K562 (cell line): ENCODE data around the gene RALGAPA2.

Experiments used
- AFF4 ChIP-seq: sonication (generic); formaldehyde crosslinking; IDR thresholded peaks from 2 replicates; pipeline ENCODE4 v1.8.0; 2023; ENCODE audit warnings: mild to moderate bottlenecking, missing genetic modification reagents
- BRCA1 ChIP-seq, 2 experiments: fragments of 450-650 bp in 1 of 2; sonication (generic) in 1 of 2; formaldehyde crosslinking in 1 of 2; IDR thresholded peaks; 2 replicates each; pipeline versions ENCODE4 v1.5.0 to v1.6.1; 2017 to 2020; ENCODE audit warnings: mild to moderate bottlenecking in 1 of 2, missing genetic modification reagents in 1 of 2
- FOXM1 ChIP-seq, 2 experiments: fragments of 450-650 bp in 1 of 2; sonication (generic) in 1 of 2; formaldehyde crosslinking in 1 of 2; IDR thresholded peaks; 2 replicates each; pipeline versions ENCODE4 v1.6.1 to v1.9.0; 2017 to 2022; ENCODE audit warnings: low read depth in 2 of 2, mild to moderate bottlenecking in 2 of 2, missing genetic modification reagents in 1 of 2, moderate library complexity in 1 of 2
- JUN ChIP-seq, 2 experiments: sonication (generic) in 1 of 2; formaldehyde crosslinking in 1 of 2; IDR thresholded peaks; 2 replicates each; pipeline versions ENCODE4 v1.6.1 to v1.8.0; 2012 to 2022; ENCODE audit warnings: borderline replicate concordance in 2 of 2, mild to moderate bottlenecking in 2 of 2, improper control_type of control experiment in 1 of 2, low read depth in 1 of 2, low read length in 1 of 2, missing genetic modification reagents in 1 of 2
- MAZ ChIP-seq, 2 experiments: fragments of 450-650 bp in 1 of 2; sonication (generic) in 1 of 2; formaldehyde crosslinking; IDR thresholded peaks in 1 of 2; conservative IDR thresholded peaks in 1 of 2; 2 replicates each; pipeline versions ENCODE4 v1.4.0 to v1.5.0; 2020; ENCODE audit warnings: mild to moderate bottlenecking in 1 of 2, missing genetic modification reagents in 1 of 2
- SMARCB1 ChIP-seq: IDR thresholded peaks from 2 replicates; pipeline ENCODE4 v1.6.1; 2011; ENCODE audit warnings: improper control_type of control experiment, low read depth; ENCODE audit not compliant: insufficient read length
- SRF ChIP-seq, 2 experiments: fragments of 250-450, 450-650 bp in 1 of 2; sonication (Bioruptor Pico) in 1 of 2; sonication (generic) in 1 of 2; formaldehyde crosslinking; IDR thresholded peaks; 2 replicates each; pipeline versions ENCODE4 v1.5.0 to v1.5.1; 2020 to 2022; ENCODE audit warnings: mild to moderate bottlenecking in 1 of 2, missing genetic modification reagents in 1 of 2
- TF ChIP-seq, protein P1 (sequence below), 2 experiments: fragments of 250-450 bp in 1 of 2; fragments of 450-650 bp in 1 of 2; sonication (Bioruptor Pico) in 1 of 2; IDR thresholded peaks; 2 replicates each; pipeline versions ENCODE4 v1.6.1 to v1.8.0; 2016 to 2021; ENCODE audit warnings: mild to moderate bottlenecking in 2 of 2, moderate library complexity in 2 of 2, missing compliant biosample characterization in 1 of 2, missing genetic modification characterization in 1 of 2
- TF ChIP-seq, protein P2 (sequence below): sonication (generic); formaldehyde crosslinking; IDR thresholded peaks from 2 replicates; pipeline ENCODE4 v1.8.0; 2022; ENCODE audit warnings: missing genetic modification reagents, mild to moderate bottlenecking, borderline replicate concordance

GRCh38 chr20:20608641-20609040, 103.8 kb downstream of the RALGAPA2 start:
- TF ChIP-seq FOXM1 (IDR thresholded peaks at IDR 0.05; ENCODE audit: low read depth) (no peak), FOXM1 (CRISPR knock-in tag; IDR thresholded peaks at IDR 0.05; ENCODE audit: low read depth) (no peak), SRF (CRISPR knock-in tag; IDR thresholded peaks at IDR 0.05) (no peak), MAZ (CRISPR knock-in tag; conservative IDR thresholded peaks at IDR 0.05 in 1 of 2, IDR thresholded peaks at IDR 0.05 in 1 of 2) (no peak), BRCA1 (IDR thresholded peaks at IDR 0.05) (no peak), BRCA1 (CRISPR knock-in tag; IDR thresholded peaks at IDR 0.05) (no peak), JUN (IDR thresholded peaks at IDR 0.05; ENCODE audit: borderline replicate concordance, low read depth, low read length) (no peak), JUN (CRISPR knock-in tag; IDR thresholded peaks at IDR 0.05; ENCODE audit: borderline replicate concordance) (no peak), SMARCB1 (no peak), AFF4 (CRISPR knock-in tag) (no peak)
- TF ChIP-seq, protein P1, sequence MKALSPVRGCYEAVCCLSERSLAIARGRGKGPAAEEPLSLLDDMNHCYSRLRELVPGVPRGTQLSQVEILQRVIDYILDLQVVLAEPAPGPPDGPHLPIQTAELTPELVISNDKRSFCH (CRISPR knock-in tag; IDR thresholded peaks at IDR 0.05) = no peak
- TF ChIP-seq, protein P1 (tag; IDR thresholded peaks at IDR 0.05) = no peak
- TF ChIP-seq, protein P2, sequence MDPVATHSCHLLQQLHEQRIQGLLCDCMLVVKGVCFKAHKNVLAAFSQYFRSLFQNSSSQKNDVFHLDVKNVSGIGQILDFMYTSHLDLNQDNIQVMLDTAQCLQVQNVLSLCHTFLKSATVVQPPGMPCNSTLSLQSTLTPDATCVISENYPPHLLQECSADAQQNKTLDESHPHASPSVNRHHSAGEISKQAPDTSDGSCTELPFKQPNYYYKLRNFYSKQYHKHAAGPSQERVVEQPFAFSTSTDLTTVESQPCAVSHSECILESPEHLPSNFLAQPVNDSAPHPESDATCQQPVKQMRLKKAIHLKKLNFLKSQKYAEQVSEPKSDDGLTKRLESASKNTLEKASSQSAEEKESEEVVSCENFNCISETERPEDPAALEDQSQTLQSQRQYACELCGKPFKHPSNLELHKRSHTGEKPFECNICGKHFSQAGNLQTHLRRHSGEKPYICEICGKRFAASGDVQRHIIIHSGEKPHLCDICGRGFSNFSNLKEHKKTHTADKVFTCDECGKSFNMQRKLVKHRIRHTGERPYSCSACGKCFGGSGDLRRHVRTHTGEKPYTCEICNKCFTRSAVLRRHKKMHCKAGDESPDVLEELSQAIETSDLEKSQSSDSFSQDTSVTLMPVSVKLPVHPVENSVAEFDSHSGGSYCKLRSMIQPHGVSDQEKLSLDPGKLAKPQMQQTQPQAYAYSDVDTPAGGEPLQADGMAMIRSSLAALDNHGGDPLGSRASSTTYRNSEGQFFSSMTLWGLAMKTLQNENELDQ (CRISPR knock-in tag) = no peak
